Measurements from ENCODE around the gene DBX2. TPM values are rescaled to one million over a fixed set of nuclear protein-coding genes. Genes with fewer than 3 reads are reported as not detected.

DBX2 gene
- total and polyA plus RNA-seq, 2 of the 4 experiments (the other 2 are of a cell fraction), result not detected

- Histone ChIP-seq H2AK9ac (replicated peaks; ENCODE audit: low read depth, low read length, poor library complexity) (no peak overlapping the region), H3K18ac (ENCODE audit: low read depth, low read length) (no peak overlapping the region), H3K23ac (ENCODE audit: low read depth, low read length) (no peak overlapping the region), H3K9me3 (ENCODE audit: control insufficient read depth, insufficient read depth, low read length) (no peaks in the 10 kb centered on the region), H2BK120ac (ENCODE audit: low read depth, low read length) (no peak overlapping the region), H3K4me1 (ENCODE audit: control insufficient read depth, insufficient read depth, low read length) (no peaks in the 10 kb centered on the region), H3K79me1 (ENCODE audit: low read depth in 1 of 2, low read length in 2 of 2) (no peaks in the 10 kb centered on the region), H3K14ac (replicated peaks; ENCODE audit: low read depth, low read length) (no peak overlapping the region), H3K36me3 (ENCODE audit: control insufficient read depth, insufficient read depth, low read length) (no peaks in the 10 kb centered on the region), H3K27me3 (ENCODE audit: control insufficient read depth, insufficient read depth, low read length) (no peaks in the 10 kb centered on the region), H3K9ac (ENCODE audit: low read depth, low read length) (no peak overlapping the region), H3K27ac (ENCODE audit: insufficient read depth, low read length) (no peak overlapping the region), H3K4me3 (ENCODE audit: insufficient read depth, low read depth, low read length) (no peak overlapping the region), H3K4me2 (ENCODE audit: low read depth, low read length) (no peak overlapping the region), H3K9me1 (ENCODE audit: insufficient read depth, low read length) (no peaks in the 10 kb centered on the region), H2AK5ac (ENCODE audit: low read depth, low read length) (no peak overlapping the region), H2BK15ac (ENCODE audit: low read depth, low read length) (no peak overlapping the region), H4K20me1 (ENCODE audit: insufficient read depth, low read length) (no peaks in the 10 kb centered on the region), H3K56ac (ENCODE audit: extremely low read depth, insufficient read depth, low read length) (no peak overlapping the region), H2AFZ (replicated peaks; ENCODE audit: low read length, poor library complexity) (no peak overlapping the region), H2BK20ac (ENCODE audit: low read depth, low read length) (no peak overlapping the region), H2BK5ac (ENCODE audit: low read depth, low read length, poor library complexity, severe bottlenecking) (no peak overlapping the region), H4K8ac (ENCODE audit: low read depth in 2 of 2, low read length in 2 of 2) (no peak overlapping the region), H4K91ac (ENCODE audit: insufficient read depth, low read depth, low read length) (no peak overlapping the region), H4K5ac (ENCODE audit: low read depth, low read length) (no peak overlapping the region), H3K4ac (ENCODE audit: low read depth, low read length) (no peak overlapping the region)
- POLR2A ChIA-PET (ENCODE audit: unreplicated experiment), result no interaction called here
- no TSS peak for BruUV-seq (replicated peaks)
- CTCF ChIA-PET, result interaction anchor here (0.7 kb wide), 1 partner anchor 56 kb away, joined by 4 read pairs; no protein-coding TSS in a partner anchor
- intact Hi-C loops (cut with micrococcal nuclease), result no loop called here
- in situ Hi-C loops (cut with MboI; ENCODE audit: low sequenced_read_pairs), result no loop called here
- dilution Hi-C loops (cut with HindIII; ENCODE audit: low sequenced_read_pairs, unreplicated experiment), result no loop called here
- ATAC-seq (ENCODE audit: low read depth), result no peak
- TF ChIP-seq CEBPB (IDR thresholded peaks at IDR 0.05; ENCODE audit: low read depth, low read length) (no peak), MXI1 (IDR thresholded peaks at IDR 0.05; ENCODE audit: borderline replicate concordance, low read depth, low read length) (no peak), USF2 (IDR thresholded peaks at IDR 0.05; ENCODE audit: low read depth, low read length) (no peak), RCOR1 (IDR thresholded peaks at IDR 0.05; ENCODE audit: insufficient replicate concordance, low read length) (no peak), FOS (IDR thresholded peaks at IDR 0.05; ENCODE audit: low read depth, low read length) (no peak), MAZ (IDR thresholded peaks at IDR 0.05; ENCODE audit: borderline replicate concordance, low read depth, low read length) (no peak), ELK1 (IDR thresholded peaks at IDR 0.05; ENCODE audit: borderline replicate concordance, low read depth, low read length) (no peak), MAFK (IDR thresholded peaks at IDR 0.05; ENCODE audit: low read depth, low read length) (no peak), CTCF (conservative IDR thresholded peaks at IDR 0.05; ENCODE audit: low read depth, low read length) (no peak), POLR2A (IDR thresholded peaks at IDR 0.05; ENCODE audit: low read depth, low read length) (no peak), RFX5 (IDR thresholded peaks at IDR 0.05; ENCODE audit: low read depth, low read length) (no peak), CHD1 (IDR thresholded peaks at IDR 0.05; ENCODE audit: low read depth, low read length) (no peak), BHLHE40 (IDR thresholded peaks at IDR 0.05; ENCODE audit: low read depth, low read length) (no peak), NFE2L2 (IDR thresholded peaks at IDR 0.05; ENCODE audit: low read depth, low read length) (no peak), RAD21 (IDR thresholded peaks at IDR 0.05; ENCODE audit: low read length) (no peak), SMC3 (IDR thresholded peaks at IDR 0.05; ENCODE audit: low read depth, low read length) (no peak)
- WGBS, 2 experiments (ENCODE audit: extremely low coverage in 2 of 2, insufficient read length in 1 of 2), result no CpG with 5 or more reads among the region's 3 CpGs
- DNase-seq, result no peak
These were observed 25.6 kb upstream of the DBX2 start for GRCh38 chr12:45076417-45077026.

Measured in IMR-90 (cell line).